PC-9 (cell line): Measurements from ENCODE around the gene CRTC3. TPM values are rescaled to one million over a fixed set of nuclear protein-coding genes. Genes with fewer than 3 reads are reported as not detected.

ENCODE experiments used
- BruUV-seq: library from RNA; stranded (reverse); fragments of 400-500 nt; replicated peaks from 2 replicates; lab custom pipeline; 2021; lab: Mats Ljungman, UMichigan
- CTCF ChIA-PET: fragments of 300-600 bp; sonication (Branson Sonifier 250); formaldehyde crosslinking; loops from one replicate; lab custom pipeline; 2022; ENCODE audit warnings: antibody characterized with exemption; lab: Charles Lee
- POLR2A ChIA-PET: fragments of 300-600 bp; sonication (Branson Sonifier 250); formaldehyde crosslinking; loops from one replicate; lab custom pipeline; 2022; ENCODE audit warnings: antibody characterized with exemption; ENCODE audit not compliant: unreplicated experiment; lab: Charles Lee
- DNase-seq, 2 experiments: peaks; one replicate each; pipeline versions ENCODE4 v3.0.0 to v3.0.0-alpha.2; 2015 to 2022; ENCODE audit warnings: mixed read lengths in 1 of 2
- H2AFZ ChIP-seq: fragments of 200-600 bp; sonication (generic); 2 replicates; pipeline ENCODE4 v1.8.1; 2017; ENCODE audit warnings: antibody characterized with exemption
- H3F3A ChIP-seq: fragments of 200-600 bp; sonication (generic); 2 replicates; pipeline ENCODE4 v1.8.1; 2017; ENCODE audit warnings: antibody characterized with exemption, mild to moderate bottlenecking, low read depth; ENCODE audit not compliant: insufficient read depth
- H3K27ac ChIP-seq: fragments of 200-600 bp; sonication (generic); 2 replicates; pipeline ENCODE4 v1.6.1; 2016; ENCODE audit warnings: mixed run types
- H3K27me3 ChIP-seq: fragments of 200-600 bp; sonication (generic); 2 replicates; pipeline ENCODE4 v1.6.1; 2016; ENCODE audit warnings: low read depth, mixed run types; ENCODE audit not compliant: insufficient read depth
- H3K36me3 ChIP-seq: fragments of 200-600 bp; sonication (generic); 2 replicates; pipeline ENCODE4 v1.6.1; 2016; ENCODE audit warnings: low read depth, mixed run types
- H3K4me1 ChIP-seq: fragments of 200-600 bp; sonication (generic); replicated peaks from 2 replicates; pipeline ENCODE4 v1.6.1; 2016; ENCODE audit warnings: mixed run types; ENCODE audit not compliant: insufficient read depth
- H3K4me2 ChIP-seq: fragments of 200-600 bp; sonication (generic); 2 replicates; pipeline ENCODE4 v1.6.1; 2017; ENCODE audit warnings: mixed run types
- H3K4me3 ChIP-seq: fragments of 200-600 bp; sonication (generic); 2 replicates; pipeline ENCODE4 v1.6.1; 2016; ENCODE audit warnings: mixed run types
- H3K79me2 ChIP-seq: fragments of 200-600 bp; sonication (generic); 2 replicates; pipeline ENCODE4 v1.6.1; 2017; ENCODE audit warnings: low read depth, mixed run types
- H3K9me2 ChIP-seq: fragments of 200-600 bp; sonication (generic); 2 replicates; pipeline ENCODE4 v1.8.1; 2017; ENCODE audit warnings: mild to moderate bottlenecking; ENCODE audit not compliant: insufficient read depth
- H3K9me3 ChIP-seq: fragments of 200-600 bp; sonication (generic); 2 replicates; pipeline ENCODE4 v1.8.1; 2016; ENCODE audit warnings: low read depth; ENCODE audit not compliant: insufficient read depth
- H4K20me1 ChIP-seq: fragments of 200-600 bp; sonication (generic); 2 replicates; pipeline ENCODE4 v1.8.1; 2017; ENCODE audit not compliant: insufficient read depth
- CTCF ChIP-seq: fragments of 200-600 bp; sonication (generic); conservative IDR thresholded peaks from 2 replicates; pipeline ENCODE4 v1.6.1; 2017; ENCODE audit warnings: mixed run types, antibody characterized with exemption, mild to moderate bottlenecking, moderate library complexity
- EZH2 ChIP-seq: fragments of 200-600 bp; sonication (generic); IDR thresholded peaks from 2 replicates; pipeline ENCODE4 v1.8.0; 2017; ENCODE audit warnings: antibody characterized with exemption, low read depth
- intact Hi-C: fragments of 100-400 bp; cut with micrococcal nuclease; formaldehyde crosslinking; loops from one replicate; pipeline ENCODE4 v1.10.0; 2022; ENCODE audit not compliant: unreplicated experiment
- total RNA-seq: library from RNA; stranded (reverse); gene quantifications from 2 replicates; pipeline ENCODE4 v1.2.3, GENCODE V29; 2021

The CRTC3 gene
- total RNA-seq, 1 experiment from 2014 or later, result 18.6 TPM

- no peaks in the 10 kb centered on the region; the same call in 1 of the 2 replicates for H3F3A ChIP-seq
- BruUV-seq, result no TSS peak
- H3K4me3 ChIP-seq, result no peak overlapping the region
- no peaks in the 10 kb centered on the region for H3K36me3 ChIP-seq
- no peak for DNase-seq
- intact Hi-C loops, result no loop called here
- no peak overlapping the region for H2AFZ ChIP-seq
- peaks cover 17% of the 10 kb centered on the region for H3K79me2 ChIP-seq
- H3K4me1 ChIP-seq, result no peaks in the 10 kb centered on the region
- H3K9me2 ChIP-seq, result no peaks in the 10 kb centered on the region
- H3K9me3 ChIP-seq, result no peaks in the 10 kb centered on the region
- no peaks in the 10 kb centered on the region for H4K20me1 ChIP-seq
- no peaks in the 10 kb centered on the region for H3K27me3 ChIP-seq
- no peak overlapping the region for H3K27ac ChIP-seq
- POLR2A ChIA-PET, result interaction anchor here (0.6 kb wide), 1 partner anchor 933 kb away, joined by 3 read pairs; no protein-coding TSS in a partner anchor
- CTCF ChIA-PET, result no interaction called here
- no peak overlapping the region for H3K4me2 ChIP-seq
- TF ChIP-seq CTCF, result no peak
- TF ChIP-seq EZH2, result no peak
Measured at GRCh38 chr15:90539789-90540188, 10.1 kb downstream of the CRTC3 start.

GRCh38 chr15:90540768-90541167 is 11.0 kb downstream of the CRTC3 start:
- TF ChIP-seq EZH2 (no peak), CTCF (no peak)
- no peaks in the 10 kb centered on the region for H3K4me1 ChIP-seq
- BruUV-seq, result no TSS peak

GRCh38 chr15:90545095-90545494 is 15.4 kb downstream of the CRTC3 start:
- no peaks in the 10 kb centered on the region for H3K36me3 ChIP-seq
- no peaks in the 10 kb centered on the region for H3K27me3 ChIP-seq
- H3K9me3 ChIP-seq, result no peaks in the 10 kb centered on the region
- CTCF ChIA-PET, result no interaction called here
- TF ChIP-seq CTCF, result no peak
- no peak for TF ChIP-seq EZH2
- POLR2A ChIA-PET, result no interaction called here
- H2AFZ ChIP-seq, result no peak overlapping the region
- H3F3A ChIP-seq, result no peaks in the 10 kb centered on the region
- intact Hi-C loops, result no loop called here
- H3K4me1 ChIP-seq, result no peaks in the 10 kb centered on the region
- H3K4me3 ChIP-seq, result no peak overlapping the region
- H3K4me2 ChIP-seq, result no peak overlapping the region
- no TSS peak for BruUV-seq
- no peaks in the 10 kb centered on the region for H4K20me1 ChIP-seq
- H3K27ac ChIP-seq, result no peak overlapping the region
- no peaks in the 10 kb centered on the region for H3K9me2 ChIP-seq
- no peaks in the 10 kb centered on the region for H3K79me2 ChIP-seq
- no peak for DNase-seq

More at GRCh38 chr15:90540768-90541167, 11.0 kb downstream of the CRTC3 start:
- intact Hi-C loops, result no loop called here
- ChIA-PET CTCF (no interaction called here), POLR2A (no interaction called here)
- Histone ChIP-seq H3K27ac (no peak overlapping the region), H3K4me2 (no peak overlapping the region), H3K36me3 (no peaks in the 10 kb centered on the region), H2AFZ (no peak overlapping the region), H3F3A (no peaks in the 10 kb centered on the region; the same call in 1 of the 2 replicates), H3K9me2 (no peaks in the 10 kb centered on the region), H3K4me3 (no peak overlapping the region), H3K9me3 (no peaks in the 10 kb centered on the region), H3K79me2 (peaks cover 12% of the 10 kb centered on the region), H4K20me1 (no peaks in the 10 kb centered on the region), H3K27me3 (no peaks in the 10 kb centered on the region)
- DNase-seq, result no peak
